Nephron progenitor cell (in vitro differentiated cells): Measurements from ENCODE around the gene THOC1.
A peak's percentile ranks its signal among the peaks of the same experiment; 100 is the strongest.

Source experiments
- DNase-seq: peaks from one replicate; pipeline ENCODE4 v3.0.0; 2021
- H3K27ac Mint-ChIP-seq: 2 replicates; pipeline ENCODE4 v1.8.0; 2021; ENCODE audit warnings: mild to moderate bottlenecking, moderate library complexity, mixed read lengths
- H3K27me3 Mint-ChIP-seq: 2 replicates; pipeline ENCODE4 v1.8.0; 2021; ENCODE audit warnings: mild to moderate bottlenecking, low read depth, mixed read lengths; ENCODE audit not compliant: poor library complexity
- H3K36me3 Mint-ChIP-seq: 2 replicates; pipeline ENCODE4 v1.8.0; 2021; ENCODE audit warnings: low read depth, mixed read lengths
- H3K4me1 Mint-ChIP-seq: 2 replicates; pipeline ENCODE4 v1.8.0; 2021; ENCODE audit warnings: mixed read lengths
- H3K4me3 Mint-ChIP-seq: 2 replicates; pipeline ENCODE4 v1.8.0; 2021; ENCODE audit warnings: mild to moderate bottlenecking, moderate library complexity, mixed read lengths
- H3K9me3 Mint-ChIP-seq: 2 replicates; pipeline ENCODE4 v1.8.0; 2021; ENCODE audit warnings: mild to moderate bottlenecking, moderate library complexity, mixed read lengths
- TF ChIP-seq, protein P1 (sequence below): fragments of 200-600 bp; sonication (generic); IDR thresholded peaks from 2 replicates; pipeline ENCODE4 v1.5.0; 2021; ENCODE audit warnings: antibody characterized with exemption

Gene THOC1

DNA sequence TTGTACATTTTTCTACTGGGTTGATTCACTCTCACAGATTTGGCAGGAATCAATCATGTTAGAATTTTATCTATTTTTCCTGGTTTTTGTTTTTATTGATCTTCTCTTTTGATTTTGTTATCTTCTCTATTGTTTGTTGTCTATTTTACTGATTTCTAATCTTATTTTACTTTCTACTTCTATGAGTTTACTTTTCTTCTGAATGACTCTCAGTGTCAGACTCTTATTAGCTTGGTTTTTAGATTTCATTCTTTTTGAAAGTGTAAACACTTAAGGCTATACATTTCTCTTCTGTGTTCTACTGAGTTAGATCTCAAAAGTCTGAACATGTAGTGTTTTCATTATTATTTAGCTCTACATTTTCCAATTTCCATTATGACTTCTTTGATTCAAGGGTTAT, 47.1 kb downstream of the THOC1 start:
- H3K36me3 Mint-ChIP-seq, result peaks cover 77% of the 10 kb centered on the region
- H3K27me3 Mint-ChIP-seq, result no peaks in the 10 kb centered on the region
- no peak overlapping the region for H3K27ac Mint-ChIP-seq
- H3K4me3 Mint-ChIP-seq, result no peak overlapping the region
- no peaks in the 10 kb centered on the region for H3K9me3 Mint-ChIP-seq
- no peak for DNase-seq
- no peaks in the 10 kb centered on the region for H3K4me1 Mint-ChIP-seq
- TF ChIP-seq, protein P1, sequence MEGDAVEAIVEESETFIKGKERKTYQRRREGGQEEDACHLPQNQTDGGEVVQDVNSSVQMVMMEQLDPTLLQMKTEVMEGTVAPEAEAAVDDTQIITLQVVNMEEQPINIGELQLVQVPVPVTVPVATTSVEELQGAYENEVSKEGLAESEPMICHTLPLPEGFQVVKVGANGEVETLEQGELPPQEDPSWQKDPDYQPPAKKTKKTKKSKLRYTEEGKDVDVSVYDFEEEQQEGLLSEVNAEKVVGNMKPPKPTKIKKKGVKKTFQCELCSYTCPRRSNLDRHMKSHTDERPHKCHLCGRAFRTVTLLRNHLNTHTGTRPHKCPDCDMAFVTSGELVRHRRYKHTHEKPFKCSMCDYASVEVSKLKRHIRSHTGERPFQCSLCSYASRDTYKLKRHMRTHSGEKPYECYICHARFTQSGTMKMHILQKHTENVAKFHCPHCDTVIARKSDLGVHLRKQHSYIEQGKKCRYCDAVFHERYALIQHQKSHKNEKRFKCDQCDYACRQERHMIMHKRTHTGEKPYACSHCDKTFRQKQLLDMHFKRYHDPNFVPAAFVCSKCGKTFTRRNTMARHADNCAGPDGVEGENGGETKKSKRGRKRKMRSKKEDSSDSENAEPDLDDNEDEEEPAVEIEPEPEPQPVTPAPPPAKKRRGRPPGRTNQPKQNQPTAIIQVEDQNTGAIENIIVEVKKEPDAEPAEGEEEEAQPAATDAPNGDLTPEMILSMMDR, result no peak

DNA sequence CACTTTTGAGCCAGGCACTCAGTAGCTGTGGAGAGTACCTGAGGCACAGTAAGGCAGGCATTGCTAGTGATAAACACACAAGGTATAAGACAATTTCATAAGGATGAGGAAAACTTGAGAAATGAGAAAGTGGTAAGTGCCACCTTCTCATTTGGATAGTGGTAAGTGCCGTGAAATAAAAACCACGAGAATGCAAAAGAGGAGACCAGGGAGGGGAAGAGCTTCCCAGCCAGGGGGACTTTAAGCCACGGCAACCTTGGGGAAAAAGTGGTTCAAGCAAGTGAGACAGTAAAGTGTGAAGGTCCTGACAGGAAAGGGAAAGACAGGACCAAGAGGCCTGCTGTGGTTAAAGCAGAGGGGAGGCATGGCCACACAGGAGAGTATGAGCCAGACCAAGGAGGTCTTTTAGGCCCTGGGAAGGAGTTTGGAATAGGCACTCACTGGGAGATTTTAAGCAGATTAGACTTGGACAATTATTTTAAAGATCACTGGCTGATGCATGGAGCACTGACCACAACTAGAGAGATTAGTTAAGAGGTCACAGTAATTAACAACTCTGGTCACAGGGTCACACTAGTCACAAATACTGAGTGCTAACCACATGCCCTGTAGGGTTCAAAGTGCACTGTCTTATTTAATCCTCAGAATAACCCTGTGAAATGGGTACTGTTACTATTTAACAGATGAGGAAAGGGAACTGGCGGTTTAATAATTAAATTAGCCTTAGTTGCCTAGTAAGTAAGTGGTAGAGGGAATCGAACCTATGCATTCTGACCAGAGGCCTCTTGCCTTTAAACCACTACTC, 50.1 kb downstream of the THOC1 start:
- H3K4me3 Mint-ChIP-seq, result no peak overlapping the region
- no peak for DNase-seq
- peaks cover 68% of the 10 kb centered on the region for H3K36me3 Mint-ChIP-seq
- TF ChIP-seq, protein P1, result no peak
- H3K27me3 Mint-ChIP-seq, result no peaks in the 10 kb centered on the region
- no peaks in the 10 kb centered on the region for H3K4me1 Mint-ChIP-seq
- H3K27ac Mint-ChIP-seq, result peak overlapping the region; percentile 92
- no peaks in the 10 kb centered on the region for H3K9me3 Mint-ChIP-seq

DNA sequence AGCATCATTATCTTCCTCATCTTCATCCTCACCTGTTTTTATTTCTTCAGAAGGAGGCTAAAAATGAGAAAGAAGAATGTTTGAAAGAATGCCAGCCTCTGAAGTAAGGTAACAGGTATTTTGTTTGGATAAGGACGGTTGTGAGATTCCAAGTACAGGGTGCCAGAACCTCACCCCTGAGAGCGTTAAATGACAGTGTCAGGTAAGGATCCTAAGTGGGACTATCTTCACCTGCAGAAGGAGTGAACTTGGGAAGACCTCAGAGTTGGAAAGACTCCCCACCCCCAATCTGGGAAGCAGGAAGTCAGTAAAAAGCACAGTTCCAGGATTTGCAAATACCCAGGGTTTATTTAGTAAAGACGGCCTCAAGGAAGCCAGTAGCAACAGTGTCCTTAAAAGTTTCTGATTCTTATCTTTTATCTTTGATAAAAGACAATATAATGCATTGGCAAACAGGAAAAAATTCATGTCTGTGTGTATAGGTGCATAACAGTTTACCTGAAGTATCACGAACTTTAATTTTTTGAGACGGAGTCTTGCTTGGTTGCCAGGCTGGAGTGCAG, 52.3 kb downstream of the THOC1 start:
- Mint-ChIP-seq H3K27me3 (no peaks in the 10 kb centered on the region), H3K27ac (peak overlapping the region; percentile 80), H3K4me3 (no peak overlapping the region), H3K4me1 (no peaks in the 10 kb centered on the region), H3K9me3 (no peaks in the 10 kb centered on the region), H3K36me3 (peaks cover 73% of the 10 kb centered on the region)
- TF ChIP-seq, protein P1, result no peak
- DNase-seq, result no peak

DNA sequence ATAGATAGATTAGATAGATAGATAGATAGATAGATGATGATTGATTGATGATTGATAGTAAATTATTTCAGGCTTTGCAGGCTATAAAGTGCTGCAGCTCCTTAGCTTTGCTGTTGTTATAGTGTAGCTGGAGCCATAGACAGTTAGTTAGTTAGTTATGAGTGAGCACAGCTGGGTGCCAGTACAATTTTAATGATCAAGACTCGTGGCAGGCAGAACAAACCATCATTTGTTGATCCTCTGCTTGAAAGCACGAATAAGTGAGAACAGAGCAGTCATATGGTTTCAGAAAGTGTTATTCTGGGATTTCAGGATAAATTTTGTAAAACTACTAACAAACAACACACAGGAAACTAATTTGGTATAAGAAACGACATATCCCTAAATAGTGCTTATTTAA, 53.9 kb downstream of the THOC1 start:
- Mint-ChIP-seq H3K27me3 (no peaks in the 10 kb centered on the region), H3K36me3 (peaks cover 77% of the 10 kb centered on the region), H3K4me1 (no peaks in the 10 kb centered on the region)

DNA sequence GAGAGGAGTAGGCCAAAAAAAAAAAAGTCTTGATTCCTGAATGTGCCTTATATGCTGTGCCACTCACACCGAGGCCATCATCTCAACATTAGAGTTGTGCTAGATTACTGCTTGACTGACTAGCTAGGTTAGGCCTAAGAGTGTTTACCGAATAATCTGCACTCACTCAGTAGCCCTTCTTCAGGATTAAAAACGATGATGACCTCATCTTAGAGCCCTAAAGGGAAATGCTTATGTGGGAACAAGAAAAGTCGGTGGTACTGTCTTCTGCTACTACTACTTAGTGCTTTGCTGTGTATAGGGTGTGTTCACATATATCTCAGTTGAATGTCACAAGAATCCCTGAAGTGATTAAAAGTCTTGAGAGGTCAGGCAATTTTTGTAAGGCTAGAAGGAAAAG, 54.3 kb downstream of the THOC1 start:
- Mint-ChIP-seq H3K27ac (peak overlapping the region; percentile 7), H3K36me3 (peaks cover 73% of the 10 kb centered on the region), H3K9me3 (no peaks in the 10 kb centered on the region), H3K4me1 (no peaks in the 10 kb centered on the region), H3K27me3 (no peaks in the 10 kb centered on the region), H3K4me3 (no peak overlapping the region)
- DNase-seq, result no peak
- TF ChIP-seq, protein P1, result no peak

More for the DNA sequence above, 53.9 kb downstream of the THOC1 start:
- H3K4me3 Mint-ChIP-seq, result no peak overlapping the region
- no peaks in the 10 kb centered on the region for H3K9me3 Mint-ChIP-seq
- no peak for DNase-seq
- TF ChIP-seq, protein P1, result no peak
- H3K27ac Mint-ChIP-seq, result peak overlapping the region; percentile 7

DNA sequence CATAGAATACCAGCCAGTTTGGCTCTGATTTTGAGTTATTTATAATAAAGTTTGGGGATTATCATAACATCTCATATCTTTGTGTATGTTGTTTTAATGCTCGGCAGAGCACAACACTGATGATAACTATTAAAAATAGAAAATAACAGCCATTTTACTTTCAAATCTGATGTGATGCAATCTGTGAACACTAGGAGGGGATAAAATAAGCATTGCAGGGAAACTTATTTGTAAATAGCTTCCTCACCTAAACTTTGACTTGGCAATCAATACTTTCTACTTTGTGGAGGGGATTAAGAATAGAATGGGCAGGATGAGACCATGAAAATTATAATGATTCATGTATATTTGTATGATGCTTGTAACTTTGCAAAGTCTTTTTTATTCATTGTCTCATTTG, 55.1 kb downstream of the THOC1 start:
- Mint-ChIP-seq H3K9me3 (no peaks in the 10 kb centered on the region), H3K27me3 (no peaks in the 10 kb centered on the region), H3K36me3 (peaks cover 74% of the 10 kb centered on the region), H3K4me3 (no peak overlapping the region), H3K27ac (peak overlapping the region; percentile 44), H3K4me1 (no peaks in the 10 kb centered on the region)
- DNase-seq, result no peak
- TF ChIP-seq, protein P1, result no peak
